ENCODE data around the gene CLDND2. TPM values are rescaled to one million over a fixed set of nuclear protein-coding genes. Genes with fewer than 3 reads are reported as not detected.

The CLDND2 gene
- total RNA-seq, 1 donor from 2014 or later, result not detected

- DNase-seq (ENCODE audit: extremely low read depth, low read depth, low spot score), result no peak
These were observed 31.5 kb downstream of the CLDND2 start for GRCh38 chr19:51337141-51337860.

GRCh38 chr19:51333836-51334460 is 34.9 kb downstream of the CLDND2 start:
- DNase-seq (ENCODE audit: extremely low read depth, low read depth, low spot score), result no peak

GRCh38 chr19:51331716-51332115 is 37.1 kb downstream of the CLDND2 start:
- no peak for DNase-seq (ENCODE audit: extremely low read depth, low read depth, low spot score)

GRCh38 chr19:51331193-51331592 is 37.6 kb downstream of the CLDND2 start:
- no peak for DNase-seq (ENCODE audit: extremely low read depth, low read depth, low spot score)

- no peak for DNase-seq (ENCODE audit: extremely low read depth, low read depth, low spot score)
These were observed 38.4 kb downstream of the CLDND2 start for GRCh38 chr19:51330366-51330765.

GRCh38 chr19:51329411-51329810 is 39.4 kb downstream of the CLDND2 start:
- no peak for DNase-seq (ENCODE audit: extremely low read depth, low read depth, low spot score)

GRCh38 chr19:51327066-51328001 is 41.5 kb downstream of the CLDND2 start:
- no peak for DNase-seq (ENCODE audit: extremely low read depth, low read depth, low spot score)

- DNase-seq (ENCODE audit: extremely low read depth, low read depth, low spot score), result no peak
These were observed 42.4 kb downstream of the CLDND2 start for GRCh38 chr19:51326216-51327065.

GRCh38 chr19:51325161-51325976 is 43.4 kb downstream of the CLDND2 start:
- DNase-seq (ENCODE audit: extremely low read depth, low read depth, low spot score), result no peak

GRCh38 chr19:51324167-51324481 is 44.7 kb downstream of the CLDND2 start:
- DNase-seq (ENCODE audit: extremely low read depth, low read depth, low spot score), result no peak

- DNase-seq (ENCODE audit: extremely low read depth, low read depth, low spot score), result no peak
These were observed 45.2 kb downstream of the CLDND2 start for GRCh38 chr19:51323481-51324166.

- DNase-seq (ENCODE audit: extremely low read depth, low read depth, low spot score), result no peak
These were observed 47.0 kb downstream of the CLDND2 start for GRCh38 chr19:51321799-51322198.

GRCh38 chr19:51320280-51320657 is 48.5 kb downstream of the CLDND2 start:
- DNase-seq (ENCODE audit: extremely low read depth, low read depth, low spot score), result no peak

GRCh38 chr19:51319649-51320279 is 49.0 kb downstream of the CLDND2 start:
- DNase-seq (ENCODE audit: extremely low read depth, low read depth, low spot score), result no peak

- DNase-seq (ENCODE audit: extremely low read depth, low read depth, low spot score), result no peak
These were observed 49.8 kb downstream of the CLDND2 start for GRCh38 chr19:51318687-51319648.

GRCh38 chr19:51317968-51318367 is 50.8 kb downstream of the CLDND2 start:
- DNase-seq (ENCODE audit: extremely low read depth, low read depth, low spot score), result no peak

- no peak for DNase-seq (ENCODE audit: extremely low read depth, low read depth, low spot score)
These were observed 51.4 kb downstream of the CLDND2 start for GRCh38 chr19:51317376-51317775.
